Activated CD4-positive, alpha-beta T cell treated with anti-CD3 and anti-CD28 coated beads, Interleukin-2, amount 50 U/mL, for 24 hours (primary cell): ENCODE results near the gene CD248.

ENCODE experiments used
- DNase-seq, 2 donors: peaks; one replicate each; pipeline ENCODE4 v3.0.0-alpha.2; 2020; ENCODE audit warnings: low read depth in 1 of 2, low spot score in 1 of 2

CD248 gene

DNA sequence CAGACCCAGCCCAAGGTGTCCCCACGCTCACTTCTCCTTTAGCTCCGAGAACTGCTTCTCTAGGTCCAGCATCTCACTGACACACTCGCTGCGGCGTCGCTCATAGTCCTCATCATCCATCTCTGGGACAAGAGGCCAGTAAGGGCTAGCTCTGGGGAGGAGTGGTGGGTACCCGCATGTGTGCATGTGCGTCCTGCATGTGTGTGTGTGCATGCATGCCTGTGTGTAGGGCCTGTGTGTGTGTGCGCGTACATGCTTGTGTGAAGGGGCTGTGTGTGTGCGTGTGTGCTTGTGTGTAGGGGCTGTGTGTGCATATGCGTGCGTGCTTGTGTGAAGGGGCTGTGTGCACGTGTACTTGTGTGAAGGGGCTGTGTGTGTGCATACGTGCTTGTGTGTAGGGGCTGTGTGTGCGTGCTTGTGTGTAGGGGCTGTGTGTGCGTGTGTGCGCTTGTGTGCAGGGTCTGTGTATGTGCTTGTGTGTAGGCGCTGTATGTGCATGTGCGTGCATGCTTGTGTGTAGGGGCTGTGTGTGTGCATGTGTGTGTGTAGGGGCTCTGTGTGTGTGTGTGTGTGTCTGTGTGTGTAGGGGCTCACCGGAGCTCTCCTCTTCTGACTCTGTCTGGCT lies 24.8 kb upstream of the CD248 start:
- no peak for DNase-seq

DNA sequence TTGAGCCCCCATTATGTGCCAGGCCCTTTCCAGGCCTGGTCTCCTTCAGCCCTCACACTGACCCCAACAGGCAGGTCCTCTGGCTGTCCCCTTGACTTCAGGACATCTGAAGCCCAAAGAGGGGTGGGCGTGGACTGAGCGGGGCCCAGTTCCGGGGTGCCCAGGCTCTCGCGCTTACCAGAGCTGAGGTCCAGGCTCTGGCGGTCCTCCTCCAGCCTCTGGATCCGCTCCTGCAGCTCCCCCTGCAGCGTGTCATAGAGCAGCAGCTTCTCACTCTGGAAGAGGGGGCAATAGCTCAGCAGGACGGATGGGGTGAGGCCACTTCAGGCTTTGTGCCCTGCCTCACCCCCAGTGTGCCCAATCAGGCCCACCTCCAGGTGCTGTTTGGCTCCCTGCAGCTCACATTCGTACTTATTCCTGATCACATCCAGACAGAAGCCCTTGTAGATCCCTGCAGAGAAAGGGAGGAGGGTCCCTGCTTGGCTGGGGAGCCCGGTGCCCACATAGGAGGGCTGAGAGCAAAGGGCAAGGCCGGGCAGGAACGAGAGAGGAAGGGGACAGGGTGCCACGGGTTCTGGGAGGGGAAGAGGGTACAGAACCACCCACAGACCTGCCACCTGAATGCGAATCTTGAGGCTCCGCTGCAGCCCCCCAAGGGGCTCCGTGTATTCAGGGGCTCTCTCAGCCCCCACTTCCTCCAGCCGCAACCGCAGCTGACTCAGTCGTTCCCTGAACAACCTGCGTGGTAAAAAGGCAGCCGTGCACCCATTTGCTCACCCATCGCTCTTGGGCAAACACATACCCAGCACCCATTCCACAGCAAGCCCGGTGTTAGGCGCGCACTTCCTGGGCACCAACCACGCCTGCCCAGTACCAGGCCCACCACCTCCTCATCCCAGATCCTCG lies 24.0 kb upstream of the CD248 start:
- no peak for DNase-seq

DNA sequence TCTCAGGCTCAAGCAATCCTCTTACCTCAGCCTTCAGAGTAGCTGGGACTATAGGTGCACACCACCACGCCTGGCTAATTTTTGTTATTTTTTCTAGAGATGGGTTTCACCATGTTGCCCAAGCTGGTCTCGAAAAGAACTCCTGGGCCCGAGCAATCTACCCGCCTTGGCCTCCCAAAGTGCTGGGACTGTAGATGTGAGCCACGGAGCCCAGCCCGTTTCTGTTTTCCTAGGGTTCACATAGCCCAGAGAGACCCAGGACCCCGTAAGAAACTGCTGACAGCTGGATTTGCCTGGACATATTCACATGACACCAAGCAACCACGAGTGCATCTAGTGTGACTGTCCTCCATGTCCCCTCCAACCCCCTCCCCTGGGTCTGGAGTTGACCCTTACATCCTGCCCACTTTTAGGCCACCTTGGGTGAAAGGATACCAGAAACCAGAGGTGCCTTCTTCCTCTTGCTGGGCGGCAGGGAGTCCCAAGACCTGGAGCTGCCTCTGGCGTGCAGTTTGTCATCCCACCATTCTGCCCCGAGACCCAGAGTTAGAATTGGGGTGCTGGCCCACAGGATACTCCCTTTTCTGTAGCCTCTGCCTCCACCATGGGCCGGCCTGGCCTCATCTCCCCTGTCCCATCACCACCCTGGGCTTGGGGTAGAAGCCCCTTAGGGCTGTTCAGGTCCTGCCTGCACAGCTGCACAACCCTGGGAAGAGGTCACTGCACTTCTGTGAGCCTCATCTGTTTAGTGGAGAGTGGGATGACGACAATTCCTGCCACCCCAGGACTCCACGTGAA lies 23.0 kb upstream of the CD248 start:
- no peak for DNase-seq

DNA sequence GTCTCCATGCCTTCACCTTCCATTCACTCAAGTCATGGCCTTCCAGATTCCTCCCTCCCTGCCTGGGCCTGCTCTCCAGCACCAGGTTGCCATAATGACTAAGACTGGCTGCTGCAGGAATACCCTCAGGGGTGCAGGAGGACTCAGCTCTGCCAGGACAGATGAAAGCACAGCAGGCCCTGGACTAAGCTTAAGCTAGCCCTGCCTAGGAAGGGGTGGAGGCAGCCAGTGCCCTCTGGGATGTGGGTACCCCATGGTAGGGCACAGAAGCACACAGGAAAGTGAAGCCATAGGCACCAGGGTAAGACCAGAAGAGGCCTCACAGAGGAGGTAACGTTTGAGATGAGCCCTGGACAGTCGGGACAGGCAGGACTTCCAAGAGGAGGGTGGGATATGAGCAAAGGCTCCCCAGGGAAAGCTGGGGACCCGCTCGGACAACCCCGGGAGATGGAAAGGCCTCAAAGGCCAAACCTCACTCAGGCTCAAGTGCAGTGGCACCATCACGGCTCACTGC lies 22.4 kb upstream of the CD248 start:
- DNase-seq, result no peak

DNA sequence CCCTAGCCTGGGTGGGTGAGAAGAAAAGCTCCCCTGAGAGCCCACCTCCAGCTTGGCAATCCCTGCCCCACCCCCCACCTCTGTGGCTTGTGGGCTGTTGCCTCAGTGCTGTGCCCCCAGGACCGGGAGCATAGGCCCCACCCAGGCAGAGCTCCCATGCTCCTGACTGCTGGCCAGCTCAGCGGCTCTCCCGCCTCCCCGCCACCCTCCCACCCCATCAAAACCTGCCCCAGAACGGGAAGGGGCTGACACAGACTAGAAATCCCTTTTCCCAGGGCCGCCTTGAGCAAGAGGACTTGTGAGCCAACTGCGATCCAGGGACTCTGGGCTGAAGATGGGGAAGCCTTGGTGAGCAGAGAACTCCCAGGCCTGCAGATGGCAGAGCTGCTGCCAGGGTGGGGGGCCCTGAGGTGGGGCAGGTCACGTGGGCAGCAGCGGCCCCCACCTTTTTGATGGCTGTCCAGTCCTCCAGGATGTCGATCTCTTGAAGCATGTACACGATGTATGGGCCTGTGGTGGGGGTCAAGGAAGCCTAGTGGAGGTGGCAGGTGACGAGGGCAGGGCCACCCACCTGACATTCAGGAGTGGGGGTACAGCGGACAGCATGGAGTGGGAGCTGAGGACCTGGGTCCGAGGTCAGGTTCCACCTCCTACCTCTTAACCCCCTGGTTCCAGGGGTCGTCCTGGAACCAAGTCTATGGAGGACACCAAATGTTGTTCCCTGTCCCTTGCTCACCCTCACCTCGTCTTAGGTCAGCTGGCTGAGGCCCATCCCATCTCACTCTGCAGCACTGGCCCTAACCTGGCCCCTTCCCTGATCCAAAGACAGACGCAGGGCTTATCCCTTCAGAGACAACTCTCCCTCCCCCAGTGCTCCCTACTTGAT lies 21.7 kb upstream of the CD248 start:
- DNase-seq, result no peak

DNA sequence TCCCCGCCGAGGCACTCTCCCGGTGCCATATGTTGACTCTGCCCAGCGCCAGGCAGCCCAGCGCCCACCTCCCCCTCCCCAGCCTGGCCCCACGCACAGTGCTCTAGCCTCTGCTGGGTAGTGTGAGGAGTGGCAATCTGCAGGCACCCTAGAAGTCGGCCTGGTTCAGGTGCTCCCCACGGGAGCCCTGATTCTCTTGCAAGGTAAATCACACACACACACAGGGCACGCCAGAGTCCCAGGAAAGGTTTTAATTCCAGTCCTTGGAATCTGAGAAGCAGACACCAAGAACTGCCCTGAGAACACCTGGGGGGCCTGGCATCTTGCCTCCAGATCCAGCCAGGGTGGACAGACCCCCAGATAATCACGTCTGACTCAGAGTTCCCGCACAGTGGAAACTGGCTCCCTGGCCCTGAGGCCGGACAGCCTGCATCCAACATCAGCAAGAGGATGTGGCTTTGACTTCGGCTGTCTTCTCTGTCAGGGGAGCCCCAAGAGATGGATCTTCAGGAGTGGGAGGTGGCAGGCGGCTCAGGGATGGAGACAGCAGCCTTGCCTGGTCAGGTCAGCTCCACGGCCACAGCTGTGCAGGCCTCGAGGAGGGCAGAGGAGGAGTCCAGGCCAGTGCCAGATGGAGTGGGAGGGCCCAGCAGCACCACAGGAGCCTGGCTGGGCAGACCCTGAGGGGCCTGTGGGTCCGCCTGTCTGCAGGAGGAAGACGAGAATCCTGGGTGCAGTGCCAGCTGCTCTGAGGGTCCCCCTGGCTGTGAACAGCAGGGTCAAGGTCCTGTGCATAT lies 20.5 kb upstream of the CD248 start:
- no peak for DNase-seq

DNA sequence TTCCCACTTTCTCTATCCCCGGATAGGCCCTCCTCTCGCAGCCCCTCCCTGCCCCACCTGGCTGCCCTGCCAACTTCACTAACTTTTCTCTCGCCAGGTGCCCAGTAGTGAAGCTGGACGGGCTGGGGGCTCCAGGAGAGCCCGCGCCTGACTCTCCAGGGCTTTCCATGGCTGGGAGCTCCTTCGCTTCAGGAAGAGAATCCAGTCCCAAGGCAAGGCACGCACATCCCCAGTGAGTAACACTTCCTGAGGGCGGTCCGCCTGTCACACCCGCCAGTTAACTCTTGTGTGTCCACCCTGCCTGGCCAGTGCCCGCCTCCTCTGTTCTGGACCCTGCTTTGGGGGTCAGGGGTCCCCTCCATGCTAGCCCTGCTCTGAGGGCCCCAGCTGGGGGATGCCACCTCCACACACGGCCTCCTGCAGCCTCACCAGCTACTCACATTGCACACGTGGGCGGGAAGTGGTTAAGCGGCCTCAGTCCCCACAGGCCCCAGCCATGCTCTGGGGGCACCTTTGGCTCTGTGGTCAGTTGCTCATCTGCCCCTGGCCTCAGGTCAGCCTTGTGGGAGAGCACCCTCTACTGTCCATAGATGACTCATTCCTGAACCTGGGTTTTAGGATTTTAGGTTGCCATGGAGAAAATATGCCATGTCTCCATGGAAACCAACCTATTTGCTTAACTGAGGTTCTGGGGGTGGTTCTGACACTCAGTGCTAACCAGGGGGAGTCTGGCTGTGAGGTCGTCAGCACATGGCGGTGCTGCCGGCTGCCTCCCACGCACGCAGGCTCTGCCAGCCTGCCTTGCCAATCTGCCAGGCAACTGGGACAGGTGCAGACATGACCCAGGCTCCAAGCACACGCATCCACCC lies 19.6 kb upstream of the CD248 start, which contains the start of gene RIN1:
Gene RIN1, minus strand, starts transcription at position 201 of the 869 bp plus-strand sequence. Its CDS starts 32 bp downstream, at position 169.
- DNase-seq, result no peak

DNA sequence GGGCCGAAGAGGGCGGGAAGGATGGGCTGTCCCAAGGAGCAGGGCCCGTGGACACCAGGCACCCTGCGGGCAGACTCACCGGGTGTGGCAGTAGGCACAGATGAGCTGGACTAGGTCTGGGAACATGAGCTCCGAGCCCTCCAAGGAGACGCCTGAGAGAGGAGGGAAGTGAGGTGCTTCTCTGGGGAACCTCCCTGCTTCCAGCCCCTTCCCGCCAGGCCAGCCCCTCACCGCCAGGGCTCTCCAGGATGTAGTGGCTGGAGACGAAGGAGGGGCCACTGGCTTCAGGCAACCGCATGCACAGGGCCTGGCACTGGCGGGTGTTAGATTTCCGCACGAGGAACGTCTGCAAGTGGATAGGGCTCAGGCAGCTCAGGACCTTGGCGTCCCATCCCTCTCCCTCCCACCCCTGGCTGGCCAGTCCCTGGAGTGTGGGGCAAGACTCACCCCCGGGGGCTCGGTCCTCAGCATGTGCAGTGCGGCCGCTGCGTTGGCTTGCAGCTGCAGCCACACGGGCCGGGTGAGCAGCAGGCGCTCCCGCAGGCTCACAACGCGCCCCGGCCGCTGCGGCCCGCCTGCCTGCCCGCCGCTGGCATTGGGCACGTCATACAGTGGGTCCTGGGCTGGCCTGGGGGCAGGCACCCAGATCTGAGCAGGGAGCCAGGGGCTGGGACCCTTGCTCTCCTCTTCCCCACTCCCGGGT lies 18.8 kb upstream of the CD248 start:
- no peak for DNase-seq

DNA sequence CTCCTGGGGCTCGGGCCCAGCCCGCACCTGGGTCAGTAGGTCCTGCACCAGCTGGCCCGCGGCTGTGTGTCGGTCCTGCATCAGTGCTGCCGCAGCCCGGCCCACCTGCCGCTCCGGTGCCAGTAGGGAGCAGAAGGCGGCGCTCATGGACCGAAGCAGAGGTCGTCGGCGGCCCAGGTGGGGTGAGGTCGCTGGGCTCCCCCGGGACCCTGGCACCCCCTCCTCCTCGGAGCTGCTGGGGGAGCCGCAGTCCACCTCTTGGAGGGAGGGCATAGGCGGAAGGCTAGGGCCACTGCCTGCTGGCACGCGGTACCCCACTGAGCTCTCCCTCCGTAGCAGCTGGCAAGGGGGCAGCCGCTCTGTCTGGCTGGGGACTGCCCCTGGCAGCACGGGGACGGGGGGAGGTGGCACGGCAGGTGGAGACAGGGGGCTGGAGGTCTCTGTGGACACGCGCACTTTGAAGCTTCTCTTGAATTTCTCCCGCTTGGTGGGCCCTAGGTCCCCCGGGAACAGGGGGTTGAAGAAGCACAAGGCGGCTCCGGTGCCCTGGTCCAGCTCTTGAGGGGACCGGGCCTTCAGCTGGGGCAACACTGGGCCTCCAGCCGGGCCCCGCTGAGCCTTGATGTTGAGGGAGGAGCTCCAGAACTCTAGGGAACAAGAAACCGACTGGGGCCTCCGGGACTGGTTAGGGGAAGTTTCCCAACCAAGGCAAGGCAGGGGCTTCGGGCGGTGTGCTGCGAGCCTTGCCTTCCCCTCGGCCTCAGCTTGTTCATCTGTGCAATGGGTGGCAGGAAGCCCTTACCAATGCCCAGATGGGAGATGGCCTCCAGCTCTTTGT lies 18.0 kb upstream of the CD248 start:
- DNase-seq, result no peak

DNA sequence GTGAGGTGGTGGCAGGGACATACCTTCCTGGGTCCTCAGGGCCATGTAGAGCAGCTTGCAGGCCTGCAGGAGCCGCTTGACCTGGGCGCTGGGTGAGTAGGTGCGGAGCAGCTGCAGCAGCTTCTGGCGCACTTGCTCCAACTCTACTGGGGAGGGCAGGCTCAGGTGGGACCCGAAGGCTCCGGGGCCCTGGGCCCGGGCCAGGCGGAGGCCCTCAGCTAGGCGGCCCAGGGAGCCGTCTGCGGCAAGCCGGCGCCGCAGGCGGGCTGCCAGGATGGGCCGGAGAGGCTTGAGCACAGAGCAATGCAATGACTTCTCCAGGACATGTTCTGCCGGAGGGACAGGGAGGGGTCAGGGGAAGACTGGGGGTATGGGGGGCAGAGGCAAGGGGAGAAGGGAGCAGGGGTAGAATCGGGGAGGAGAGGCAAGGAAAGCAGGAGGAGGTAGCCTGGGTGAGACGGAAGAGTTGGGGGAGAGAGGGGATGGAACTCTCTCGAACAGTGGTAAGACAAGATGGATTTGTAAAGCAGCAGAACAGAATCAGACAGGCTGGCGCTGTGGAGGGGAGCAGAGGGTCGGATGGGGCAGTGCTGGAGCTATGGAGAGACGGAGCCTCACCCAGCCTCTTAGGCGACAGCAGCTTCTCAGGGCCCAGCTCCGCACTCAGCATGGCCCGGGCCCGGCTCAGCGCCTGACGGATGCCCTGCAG lies 17.2 kb upstream of the CD248 start:
- no peak for DNase-seq

DNA sequence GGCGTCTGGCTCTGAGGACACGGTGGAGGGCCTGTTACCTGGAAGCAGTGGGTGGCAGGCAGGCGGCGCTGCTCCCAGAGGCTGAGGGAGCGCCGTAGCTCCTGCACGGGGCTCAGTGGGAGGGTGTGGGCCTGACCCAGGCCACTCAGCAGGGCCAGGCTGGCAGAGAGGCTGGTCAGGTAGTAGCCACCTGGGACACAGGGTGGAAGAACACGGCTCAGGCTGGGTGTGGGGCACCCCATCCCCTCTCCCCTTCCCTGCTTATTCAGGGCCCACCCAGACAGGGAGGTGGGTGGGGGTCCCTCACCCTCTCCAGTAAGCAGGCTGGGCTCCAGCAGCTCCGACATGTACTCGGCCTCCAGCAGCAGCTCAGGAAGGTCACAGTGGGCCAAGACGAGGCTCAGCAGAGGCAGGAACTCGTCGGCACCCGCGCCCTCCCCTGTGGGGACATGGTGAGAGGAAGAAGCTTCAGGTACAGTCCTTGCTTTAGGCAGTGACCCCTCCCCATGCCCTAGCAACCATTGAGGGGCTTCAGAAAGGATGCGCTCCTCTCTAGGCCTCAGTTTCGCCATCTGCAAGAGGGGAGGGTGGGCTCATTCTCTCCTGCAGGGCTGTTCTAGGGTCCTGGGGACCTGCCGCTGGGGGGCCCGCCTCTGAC lies 16.5 kb upstream of the CD248 start:
- no peak for DNase-seq

DNA sequence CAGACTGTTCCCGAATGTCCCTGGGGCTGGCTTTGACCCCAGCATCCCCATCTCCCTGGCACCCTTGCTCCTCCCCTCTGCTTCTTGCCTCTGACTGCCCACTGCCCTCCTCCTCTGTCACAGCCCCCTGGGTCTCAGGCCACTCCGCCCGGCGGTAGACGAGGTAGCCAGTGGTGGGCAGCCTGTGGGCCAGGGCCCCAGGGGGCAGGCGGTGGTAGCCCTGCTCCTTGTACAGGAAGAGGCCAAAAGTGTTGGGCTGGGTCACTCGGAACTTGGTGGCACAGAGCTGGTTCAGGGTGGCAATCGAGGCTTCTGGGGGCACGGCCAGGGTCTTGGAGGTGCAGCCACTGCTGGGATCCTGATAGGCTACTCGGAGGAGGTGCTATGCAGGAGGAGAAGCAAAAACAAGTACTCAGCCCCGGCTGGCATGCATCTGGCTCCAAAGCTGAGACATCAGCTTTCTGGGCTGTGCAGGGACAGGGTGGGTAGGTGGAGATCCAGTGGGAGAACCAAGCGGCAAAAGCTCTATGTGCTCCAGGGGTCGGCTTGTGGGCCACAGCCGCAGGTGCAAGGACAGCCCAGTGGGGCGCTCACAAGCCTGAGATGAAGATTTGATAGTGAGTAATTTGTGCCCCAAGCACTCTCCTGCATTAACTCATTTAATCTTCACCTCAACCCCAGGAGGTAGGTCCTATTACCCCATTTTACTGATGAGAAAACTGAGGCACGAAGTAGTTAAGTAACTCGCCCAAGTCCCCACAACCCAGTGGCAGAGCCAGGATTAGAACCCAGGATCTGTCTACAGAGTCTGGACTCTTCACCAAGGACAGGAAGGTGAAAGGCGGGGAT lies 15.8 kb upstream of the CD248 start:
- DNase-seq, result no peak

DNA sequence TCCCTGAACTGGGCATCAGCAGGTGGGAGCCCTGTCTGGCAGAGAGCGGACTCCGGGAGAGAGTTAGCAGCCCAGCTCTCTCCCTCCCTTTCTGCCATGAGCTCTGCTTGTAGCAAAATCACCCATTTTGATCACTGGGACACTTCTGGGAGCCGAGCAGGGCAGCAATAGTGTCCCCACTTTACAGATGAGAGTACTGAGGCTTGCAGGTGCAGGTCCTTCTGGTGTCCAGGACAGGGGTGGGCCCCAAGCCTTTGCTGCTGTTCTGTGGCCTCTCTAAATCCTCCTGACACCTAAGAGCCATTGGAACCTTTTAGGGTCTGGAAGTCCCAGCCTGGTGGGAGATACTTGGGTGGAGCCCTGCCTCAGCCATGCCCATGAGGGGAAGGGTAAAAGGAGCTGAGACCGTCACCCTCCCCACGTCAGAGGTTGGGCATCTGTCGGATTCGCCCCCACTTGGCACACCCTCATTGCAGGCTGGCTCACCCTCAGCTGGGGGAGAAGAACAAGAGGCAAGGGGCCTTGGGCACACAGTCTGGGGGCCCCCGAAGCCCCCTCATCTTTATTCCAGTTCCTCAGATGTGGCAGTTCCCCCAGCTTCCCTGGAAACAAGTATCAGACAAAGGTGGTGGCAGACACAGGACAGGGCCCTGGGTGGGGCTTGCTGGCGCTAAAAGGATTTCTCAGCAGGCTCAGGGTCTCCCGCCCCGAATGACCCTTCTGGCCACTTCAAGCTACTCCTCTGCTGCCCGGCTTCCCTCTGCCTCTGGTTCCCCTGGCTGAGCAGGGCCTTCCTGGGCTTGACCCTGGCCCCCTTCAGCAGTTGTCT lies 14.9 kb upstream of the CD248 start:
- no peak for DNase-seq

DNA sequence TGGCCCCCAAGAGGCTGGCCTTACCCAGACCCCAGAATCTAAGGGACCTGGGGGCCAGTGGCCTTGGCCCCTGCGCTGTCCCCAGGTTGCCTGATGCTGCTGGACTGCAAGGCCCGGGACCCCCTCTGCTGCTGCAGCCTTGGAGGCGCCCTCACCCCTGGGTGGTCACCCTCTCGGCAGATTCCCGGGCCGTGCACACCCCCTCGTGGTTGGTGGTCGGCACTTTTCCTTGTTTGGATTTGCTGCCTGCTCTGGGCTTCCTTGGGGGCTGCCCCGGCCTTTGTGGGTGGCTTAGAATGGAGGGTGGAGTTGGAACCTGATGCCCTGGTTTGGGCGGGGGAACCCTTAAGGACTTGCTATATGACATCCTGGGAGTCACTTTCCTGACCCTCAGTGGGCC lies 14.1 kb upstream of the CD248 start:
- no peak for DNase-seq
